Omental fat pad (tissue), 4 donors: ENCODE measurements around the gene EYA4. TPM values are rescaled to one million over a fixed set of nuclear protein-coding genes. Genes with fewer than 3 reads are reported as not detected.
A peak's percentile ranks its signal among the peaks of the same experiment; 100 is the strongest.

Experiments used
- ATAC-seq: fragments of 150-250 bp; one replicate; pipeline ENCODE4 v1.9.1; 2016; ENCODE audit warnings: mild to moderate bottlenecking, moderate library complexity; ENCODE audit not compliant: low FRiP score
- DNase-seq: peaks from one replicate; pipeline ENCODE4 v3.0.0-alpha.2; 2019; ENCODE audit warnings: low spot score
- total RNA-seq, 4 donors: library from RNA; depleted of rRNA; stranded (reverse); fragments of >200 nt; gene quantifications; one replicate each; pipeline ENCODE4 v1.1.0, GENCODE V29; 2016
- TF ChIP-seq, protein P1 (sequence below), 3 donors: fragments of 450-650 bp; IDR thresholded peaks; one replicate each; pipeline ENCODE4 v1.5.1; 2016 to 2017; ENCODE audit warnings: antibody characterized with exemption in 3 of 3, mild to moderate bottlenecking in 3 of 3, moderate library complexity in 2 of 3

Gene EYA4
- total RNA-seq, 4 donors from 2014 or later = 1.1 to 4.2 (median 2.0) TPM

DNA sequence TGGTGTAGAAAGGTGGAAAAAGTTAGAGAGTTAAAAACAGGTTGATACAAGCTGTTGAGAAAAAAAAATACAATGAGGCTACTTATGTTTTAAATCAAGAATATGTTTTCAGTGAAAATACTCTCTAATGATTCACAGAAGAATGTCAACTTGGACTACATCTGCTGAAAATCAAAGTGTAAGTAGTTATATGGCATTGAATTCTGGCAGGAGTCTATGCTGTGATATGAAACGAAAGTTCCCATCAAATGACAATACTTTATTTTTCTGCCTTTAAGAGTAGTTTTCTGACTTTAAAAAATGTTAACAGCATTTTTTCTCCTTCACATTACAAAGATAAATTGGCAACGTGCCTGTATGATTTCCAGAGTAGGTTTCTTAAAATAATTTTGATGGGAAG is 158.3 kb downstream of the EYA4 start:
- ATAC-seq = no peak
- TF ChIP-seq, protein P1, sequence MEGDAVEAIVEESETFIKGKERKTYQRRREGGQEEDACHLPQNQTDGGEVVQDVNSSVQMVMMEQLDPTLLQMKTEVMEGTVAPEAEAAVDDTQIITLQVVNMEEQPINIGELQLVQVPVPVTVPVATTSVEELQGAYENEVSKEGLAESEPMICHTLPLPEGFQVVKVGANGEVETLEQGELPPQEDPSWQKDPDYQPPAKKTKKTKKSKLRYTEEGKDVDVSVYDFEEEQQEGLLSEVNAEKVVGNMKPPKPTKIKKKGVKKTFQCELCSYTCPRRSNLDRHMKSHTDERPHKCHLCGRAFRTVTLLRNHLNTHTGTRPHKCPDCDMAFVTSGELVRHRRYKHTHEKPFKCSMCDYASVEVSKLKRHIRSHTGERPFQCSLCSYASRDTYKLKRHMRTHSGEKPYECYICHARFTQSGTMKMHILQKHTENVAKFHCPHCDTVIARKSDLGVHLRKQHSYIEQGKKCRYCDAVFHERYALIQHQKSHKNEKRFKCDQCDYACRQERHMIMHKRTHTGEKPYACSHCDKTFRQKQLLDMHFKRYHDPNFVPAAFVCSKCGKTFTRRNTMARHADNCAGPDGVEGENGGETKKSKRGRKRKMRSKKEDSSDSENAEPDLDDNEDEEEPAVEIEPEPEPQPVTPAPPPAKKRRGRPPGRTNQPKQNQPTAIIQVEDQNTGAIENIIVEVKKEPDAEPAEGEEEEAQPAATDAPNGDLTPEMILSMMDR (IDR thresholded peaks at IDR 0.05) = no peak

DNA sequence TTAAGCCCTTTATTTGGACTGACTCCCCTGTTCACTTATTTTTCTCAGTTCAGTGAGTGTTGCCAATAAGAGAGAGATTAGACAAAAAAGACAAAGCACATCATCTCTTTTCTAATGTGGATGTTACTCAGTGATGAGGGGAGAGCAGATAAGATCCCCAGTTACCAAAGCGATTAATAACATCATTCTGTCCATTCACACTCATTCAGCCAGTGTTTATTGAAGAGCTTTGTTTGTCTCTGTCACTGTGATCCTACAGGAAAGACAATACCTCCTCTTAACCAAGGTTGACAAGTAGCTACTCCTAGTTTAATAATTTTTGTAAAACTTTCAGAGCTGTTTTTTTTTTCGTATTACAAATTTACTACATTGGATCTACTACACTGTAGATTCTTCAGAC is 163.0 kb downstream of the EYA4 start:
- TF ChIP-seq, protein P1 (IDR thresholded peaks at IDR 0.05) = no peak
- ATAC-seq (no peak), DNase-seq (no peak)

More for the DNA sequence above, 158.3 kb downstream of the EYA4 start:
- no peak for DNase-seq

DNA sequence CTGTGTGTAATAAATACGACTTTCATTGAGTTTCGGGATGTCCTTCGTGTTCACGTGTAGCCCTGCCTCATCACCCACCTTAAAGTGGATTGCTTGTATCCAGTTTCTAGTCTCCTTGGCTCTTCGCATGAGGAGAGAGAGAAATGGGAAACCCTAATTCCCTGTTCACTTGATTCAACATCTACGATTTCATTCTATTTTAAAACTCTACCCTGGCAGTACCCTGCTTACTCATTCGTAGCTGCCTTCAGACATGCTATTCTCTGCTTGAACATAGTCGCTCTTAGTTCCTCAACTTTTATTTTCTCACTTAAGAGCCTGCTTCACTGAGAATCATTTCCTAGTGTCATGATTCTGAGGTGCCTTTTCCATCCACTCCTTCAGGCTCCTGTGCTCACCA is 163.6 kb downstream of the EYA4 start:
- TF ChIP-seq, protein P1 (IDR thresholded peaks at IDR 0.05) = no peak
- no peak for DNase-seq
- ATAC-seq = no peak

DNA sequence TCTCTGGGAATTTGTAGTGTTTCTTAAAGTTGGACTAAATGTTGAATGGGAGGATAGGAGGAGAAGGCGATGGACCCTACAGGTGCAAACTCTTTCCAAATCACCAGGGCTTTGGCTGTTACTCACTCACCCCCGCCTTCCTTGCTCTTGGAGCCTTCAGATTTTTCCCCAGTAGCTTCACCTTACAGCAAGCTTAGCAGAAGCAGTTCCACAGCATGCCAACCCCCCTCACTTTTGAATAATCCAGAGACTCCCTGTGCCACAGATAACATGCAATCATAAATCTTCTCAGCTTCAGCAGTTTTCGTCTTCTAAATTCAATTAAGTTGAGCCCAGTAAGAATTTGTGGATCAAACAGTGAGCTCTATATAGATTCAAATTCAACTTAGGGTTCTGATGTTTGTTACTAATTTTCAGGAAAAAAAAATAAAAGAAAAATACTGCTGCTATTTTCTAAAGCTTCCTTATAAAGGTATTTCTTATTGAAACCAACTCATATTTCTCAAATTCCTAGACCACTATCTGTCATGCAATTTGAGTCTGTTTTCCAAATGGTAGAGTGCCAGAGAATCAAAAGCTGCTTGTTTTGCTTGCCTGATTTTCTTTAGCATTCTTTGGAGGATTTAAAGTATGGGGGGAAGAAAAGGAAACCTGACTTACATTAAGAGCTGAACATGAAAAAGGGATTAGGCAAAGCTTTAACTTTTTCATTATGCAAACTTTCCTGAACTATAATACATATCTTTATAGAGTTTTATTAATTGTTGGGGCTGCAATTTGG is 166.4 kb downstream of the EYA4 start:
- no peak for DNase-seq
- TF ChIP-seq, protein P1 (IDR thresholded peaks at IDR 0.05) = no peak
- peak; percentile 68 for ATAC-seq

DNA sequence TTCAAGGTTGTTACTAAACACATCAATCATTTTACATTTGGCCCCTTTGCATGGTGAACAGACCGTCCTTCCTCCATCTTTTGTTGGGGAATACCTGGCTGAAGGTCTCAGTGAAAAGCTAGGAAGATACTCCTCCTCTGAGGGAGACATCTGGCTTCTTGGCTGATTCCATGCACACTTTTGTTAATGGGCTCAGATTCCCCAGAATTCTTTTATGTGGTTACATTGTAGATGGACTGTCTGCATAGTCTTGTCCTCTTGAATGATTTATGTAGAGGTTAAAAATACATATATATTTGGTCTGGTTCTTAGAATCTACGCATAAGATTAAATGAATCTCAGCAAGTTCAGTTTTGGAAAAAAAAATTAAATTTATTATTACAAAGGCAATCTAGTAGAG is 167.0 kb downstream of the EYA4 start:
- ATAC-seq = no peak
- DNase-seq = no peak
- TF ChIP-seq, protein P1 (IDR thresholded peaks at IDR 0.05) = no peak

DNA sequence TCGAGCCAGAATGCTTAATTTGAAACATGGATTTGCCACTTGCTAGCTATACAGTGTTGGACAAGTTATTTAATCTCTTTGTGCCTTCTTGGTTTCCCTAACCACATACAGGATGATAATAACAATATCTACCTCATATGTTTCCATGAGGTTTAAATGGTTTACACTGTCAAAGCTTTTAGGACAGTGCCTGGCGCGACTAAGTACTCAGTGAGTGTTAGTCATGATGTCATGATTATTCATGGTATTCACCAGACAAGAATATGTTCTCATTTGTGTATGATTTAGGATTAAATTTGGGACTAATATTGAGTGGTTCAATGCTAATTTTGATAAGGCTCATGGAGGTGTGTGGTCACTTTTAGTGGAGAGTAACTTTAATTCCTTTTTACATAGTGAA is 167.4 kb downstream of the EYA4 start:
- no peak for ATAC-seq
- DNase-seq = no peak
- TF ChIP-seq, protein P1 (IDR thresholded peaks at IDR 0.05) = no peak
